ENCODE data around the gene FAM89A.

Gene FAM89A

DNA sequence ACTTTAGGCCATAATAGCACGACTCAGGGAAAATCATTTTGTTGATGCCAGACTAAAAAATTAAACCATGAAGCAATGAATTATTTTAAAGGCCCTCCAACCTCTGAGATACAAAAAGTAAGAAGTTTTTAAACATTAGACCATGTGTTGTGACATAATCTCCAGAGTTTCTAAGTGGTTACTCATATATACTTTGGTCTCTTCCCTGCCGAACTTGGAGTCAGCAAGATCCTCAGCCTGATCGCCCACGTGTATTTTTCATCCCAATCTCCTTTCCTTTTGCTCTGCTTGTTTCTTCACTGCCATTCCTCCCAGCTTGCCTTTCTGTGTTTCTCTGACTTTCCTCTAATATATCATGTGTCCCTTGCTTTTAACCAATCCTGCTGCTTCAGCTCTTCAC, 57.4 kb downstream of the FAM89A start:
- TF ChIP-seq, protein P1, sequence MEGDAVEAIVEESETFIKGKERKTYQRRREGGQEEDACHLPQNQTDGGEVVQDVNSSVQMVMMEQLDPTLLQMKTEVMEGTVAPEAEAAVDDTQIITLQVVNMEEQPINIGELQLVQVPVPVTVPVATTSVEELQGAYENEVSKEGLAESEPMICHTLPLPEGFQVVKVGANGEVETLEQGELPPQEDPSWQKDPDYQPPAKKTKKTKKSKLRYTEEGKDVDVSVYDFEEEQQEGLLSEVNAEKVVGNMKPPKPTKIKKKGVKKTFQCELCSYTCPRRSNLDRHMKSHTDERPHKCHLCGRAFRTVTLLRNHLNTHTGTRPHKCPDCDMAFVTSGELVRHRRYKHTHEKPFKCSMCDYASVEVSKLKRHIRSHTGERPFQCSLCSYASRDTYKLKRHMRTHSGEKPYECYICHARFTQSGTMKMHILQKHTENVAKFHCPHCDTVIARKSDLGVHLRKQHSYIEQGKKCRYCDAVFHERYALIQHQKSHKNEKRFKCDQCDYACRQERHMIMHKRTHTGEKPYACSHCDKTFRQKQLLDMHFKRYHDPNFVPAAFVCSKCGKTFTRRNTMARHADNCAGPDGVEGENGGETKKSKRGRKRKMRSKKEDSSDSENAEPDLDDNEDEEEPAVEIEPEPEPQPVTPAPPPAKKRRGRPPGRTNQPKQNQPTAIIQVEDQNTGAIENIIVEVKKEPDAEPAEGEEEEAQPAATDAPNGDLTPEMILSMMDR (conservative IDR thresholded peaks at IDR 0.05) = no peak

DNA sequence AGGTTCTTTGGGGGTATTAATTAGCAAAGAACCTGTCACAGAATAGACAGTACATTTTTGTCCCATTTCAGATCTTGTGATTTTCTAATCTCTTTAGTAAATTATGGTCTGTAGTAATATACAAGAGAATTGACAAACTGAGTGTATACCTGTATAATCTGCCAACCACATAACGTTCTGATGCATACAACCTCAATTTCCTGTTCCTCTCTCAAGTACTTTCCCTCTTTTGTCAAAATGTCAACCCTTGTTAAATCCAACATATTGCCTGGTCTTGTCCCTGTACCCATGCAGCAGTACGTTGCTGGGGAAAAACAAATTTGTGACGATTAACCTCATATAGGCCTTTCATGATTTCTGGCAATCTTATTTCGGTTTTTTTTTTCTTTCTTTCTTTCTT, 60.1 kb downstream of the FAM89A start:
- TF ChIP-seq, protein P1 (conservative IDR thresholded peaks at IDR 0.05) = no peak
- peak overlapping the region; percentile 82 for H3K27ac ChIP-seq

More for the DNA sequence above, 57.4 kb downstream of the FAM89A start:
- H3K27ac ChIP-seq = no peak overlapping the region

DNA sequence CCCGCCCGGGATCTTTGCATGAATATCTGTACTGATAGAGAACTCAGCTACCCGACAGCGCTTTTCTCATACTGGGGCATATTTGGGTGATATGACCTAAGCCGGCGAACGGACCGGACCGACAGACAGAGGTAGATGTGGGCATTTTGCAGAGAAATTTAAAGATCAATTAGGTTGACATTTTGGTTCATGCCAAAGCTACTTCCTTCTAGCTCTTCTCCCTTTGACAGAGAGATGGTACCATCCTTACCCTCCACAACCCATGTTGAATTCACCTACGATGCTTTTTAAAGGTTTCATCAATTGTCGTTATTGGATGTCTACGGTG, 60.7 kb downstream of the FAM89A start:
- H3K27ac ChIP-seq = peak overlapping the region; percentile 82
- TF ChIP-seq, protein P1 (conservative IDR thresholded peaks at IDR 0.05) = 0 out of 2 replicates have a peak, but pooled peaks have one; percentile 1

DNA sequence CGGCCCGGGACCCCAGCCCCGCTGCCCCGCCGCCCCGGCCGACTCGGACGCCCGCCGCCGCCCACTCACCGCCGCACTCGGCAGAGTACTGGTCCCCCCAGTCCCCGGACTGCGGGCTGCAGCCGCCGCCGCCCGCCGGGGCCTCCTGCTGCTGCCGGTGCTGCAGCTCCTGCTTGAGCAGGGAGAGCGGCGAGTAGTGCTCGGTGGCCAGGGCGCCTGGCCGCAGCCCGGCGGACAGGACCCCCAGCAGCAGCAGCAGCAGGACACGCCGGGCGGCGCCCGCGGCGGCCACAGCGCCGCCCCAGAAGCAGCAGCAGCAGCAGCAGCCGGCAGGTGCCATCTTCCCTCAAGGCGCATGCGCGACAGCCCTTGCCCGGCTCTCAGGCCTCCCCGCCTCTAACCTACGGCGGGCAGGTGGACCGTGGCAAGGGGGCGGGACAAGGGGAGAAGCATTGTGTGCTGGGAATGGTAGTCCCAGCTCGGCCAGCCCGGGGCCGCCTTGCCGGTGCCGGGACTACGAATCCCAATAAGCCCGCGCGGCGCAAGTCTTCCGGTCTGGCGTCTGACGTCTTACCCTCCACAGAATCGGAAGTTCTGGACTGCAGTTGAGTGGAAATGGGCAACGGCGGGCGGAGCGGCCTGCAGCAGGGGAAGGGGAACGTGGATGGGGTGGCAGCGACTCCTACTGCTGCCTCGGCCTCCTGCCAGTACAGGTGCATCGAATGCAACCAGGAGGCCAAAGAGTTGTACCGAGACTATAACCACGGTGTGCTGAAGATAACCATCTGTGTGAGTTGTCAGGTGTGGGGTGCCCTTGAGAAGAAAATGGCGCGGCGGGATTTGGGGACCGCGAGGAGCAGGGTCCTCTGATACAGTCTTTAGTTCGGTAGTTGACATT, 61.3 kb downstream of the FAM89A start, which contains the start of the genes ARV1 and TTC13:
Gene ARV1 (plus strand): TSS at position 604 of the 898 bp plus-strand sequence. CDS start 12 bp downstream, at position 616.
Gene TTC13 (minus strand): TSS at position 371 of the 898 bp plus-strand sequence. CDS start 31 bp downstream, at position 340.
- TF ChIP-seq, protein P1 (conservative IDR thresholded peaks at IDR 0.05) = peak; percentile 79
- H3K27ac ChIP-seq = peak within 1 kb of the TSS; percentile 82

DNA sequence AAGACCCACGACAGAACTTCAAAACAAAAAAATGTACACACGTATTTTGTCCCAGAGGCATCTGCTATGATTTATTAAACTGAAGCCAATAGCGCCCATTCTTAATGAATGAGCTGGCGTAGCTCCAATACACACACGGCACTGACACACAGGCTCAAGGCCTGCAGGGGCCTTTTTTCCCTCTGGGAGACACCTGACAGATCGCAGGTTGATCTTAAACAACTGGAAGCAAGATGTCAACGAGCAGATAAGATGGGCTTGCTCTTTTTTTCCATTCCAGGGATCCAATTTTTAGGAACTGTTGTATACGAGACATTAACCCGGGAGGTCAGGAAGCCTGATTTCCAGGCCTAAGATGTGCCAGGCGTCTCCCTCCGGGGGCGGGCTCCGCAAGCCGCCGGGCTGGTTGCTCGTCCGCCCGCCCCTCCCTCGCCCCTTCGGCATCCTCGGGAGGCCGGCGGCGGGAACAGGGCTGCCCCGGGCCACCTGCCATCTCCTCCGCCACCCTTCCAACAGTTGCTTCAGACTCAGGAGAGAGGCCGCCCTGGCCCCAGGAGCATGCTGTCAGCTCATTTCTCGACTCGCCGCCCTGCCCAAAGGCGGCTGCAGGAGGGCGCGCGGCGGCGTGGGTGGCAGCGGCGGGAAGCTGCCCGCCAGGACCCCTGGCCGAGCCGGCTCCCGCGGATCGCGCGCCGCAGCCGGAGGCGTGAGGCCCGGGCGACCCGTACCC, 62.1 kb downstream of the FAM89A start:
- TF ChIP-seq, protein P1 (conservative IDR thresholded peaks at IDR 0.05) = no peak
- H3K27ac ChIP-seq = peak overlapping the region; percentile 82

DNA sequence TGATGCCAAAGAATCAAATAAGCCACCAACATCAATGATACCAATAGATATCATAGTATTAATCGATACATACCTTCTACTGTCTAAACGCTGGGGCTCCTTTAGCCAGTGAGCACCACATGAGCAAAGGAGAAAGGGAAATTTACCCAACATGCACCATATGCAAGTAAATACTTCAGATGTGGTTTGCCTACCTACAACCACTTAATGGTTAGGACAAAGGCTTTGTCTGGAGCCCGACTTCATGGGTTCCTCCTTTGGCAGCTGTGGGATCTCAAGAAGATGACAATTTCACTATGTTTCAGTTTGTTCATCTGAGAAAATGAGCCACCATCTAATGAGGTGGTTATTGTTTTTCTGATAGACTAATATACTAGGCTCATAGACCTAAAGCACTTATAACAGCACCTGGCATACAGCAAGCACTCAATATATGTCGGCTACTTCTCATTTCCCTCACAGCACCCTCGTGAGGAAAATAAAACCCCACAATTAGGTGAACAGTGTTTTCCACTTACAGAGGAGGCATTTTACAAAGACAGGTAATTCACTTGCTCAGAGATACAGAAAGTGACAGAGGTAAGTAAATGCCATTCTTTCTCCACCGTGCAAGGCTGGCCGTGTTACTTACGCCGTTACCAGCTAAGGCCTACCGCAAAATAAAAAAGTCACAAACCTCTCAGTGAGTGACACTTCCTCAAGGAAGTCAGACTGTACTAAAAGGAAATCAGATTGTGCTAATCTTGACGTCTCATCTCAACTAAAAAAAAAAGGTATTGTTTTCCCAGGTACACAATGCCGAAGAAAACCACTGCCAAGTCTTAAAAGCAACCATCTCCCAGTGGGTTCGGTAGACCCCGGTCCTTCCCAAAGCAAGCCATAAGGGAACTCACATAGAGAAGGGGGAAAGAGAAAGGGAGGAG, 63.0 kb downstream of the FAM89A start:
- TF ChIP-seq, protein P1 (conservative IDR thresholded peaks at IDR 0.05) = no peak
- peak overlapping the region; percentile 82 for H3K27ac ChIP-seq
